Keratinocyte (primary cell): Measurements from ENCODE around the gene CEACAM19.

ENCODE experiments used
- CTCF ChIP-seq, 3 experiments: IDR thresholded peaks in 1 of 3; conservative IDR thresholded peaks in 1 of 3; optimal IDR thresholded peaks in 1 of 3; 2 replicates in 2 of 3; 3 replicates in 1 of 3; pipeline versions ENCODE3 to v1.5.1; 2011; ENCODE audit warnings: low read length in 3 of 3, mild to moderate bottlenecking in 3 of 3, moderate library complexity in 2 of 3, control low read depth in 1 of 3, inconsistent platforms in 1 of 3; ENCODE audit not compliant: insufficient read depth in 2 of 3; ENCODE audit errors: extremely low read depth in 1 of 3
- EZH2 ChIP-seq: IDR thresholded peaks from one replicate; pipeline ENCODE4 v1.6.1; 2012; ENCODE audit warnings: inconsistent platforms, mild to moderate bottlenecking, low read length, moderate library complexity

- TF ChIP-seq CTCF (optimal IDR thresholded peaks at IDR 0.05 in 1 of 3, IDR thresholded peaks at IDR 0.05 in 1 of 3, conservative IDR thresholded peaks at IDR 0.05 in 1 of 3; ENCODE audit: extremely low read depth in 1 of 3, insufficient read depth in 2 of 3, low read length in 3 of 3) (no peak), EZH2 (no peak)
Observed at GRCh38 chr19:44682807-44683206, 11.5 kb downstream of the CEACAM19 start.
